ENCODE data around the gene SLC13A5. TPM values are rescaled to one million over a fixed set of nuclear protein-coding genes. Genes with fewer than 3 reads are reported as not detected.
A peak's percentile ranks its signal among the peaks of the same experiment; 100 is the strongest.

SLC13A5 gene
- total RNA-seq, 4 donors from 2014 or later = 0.39 TPM; not detected in 3

- TF ChIP-seq, protein P1, sequence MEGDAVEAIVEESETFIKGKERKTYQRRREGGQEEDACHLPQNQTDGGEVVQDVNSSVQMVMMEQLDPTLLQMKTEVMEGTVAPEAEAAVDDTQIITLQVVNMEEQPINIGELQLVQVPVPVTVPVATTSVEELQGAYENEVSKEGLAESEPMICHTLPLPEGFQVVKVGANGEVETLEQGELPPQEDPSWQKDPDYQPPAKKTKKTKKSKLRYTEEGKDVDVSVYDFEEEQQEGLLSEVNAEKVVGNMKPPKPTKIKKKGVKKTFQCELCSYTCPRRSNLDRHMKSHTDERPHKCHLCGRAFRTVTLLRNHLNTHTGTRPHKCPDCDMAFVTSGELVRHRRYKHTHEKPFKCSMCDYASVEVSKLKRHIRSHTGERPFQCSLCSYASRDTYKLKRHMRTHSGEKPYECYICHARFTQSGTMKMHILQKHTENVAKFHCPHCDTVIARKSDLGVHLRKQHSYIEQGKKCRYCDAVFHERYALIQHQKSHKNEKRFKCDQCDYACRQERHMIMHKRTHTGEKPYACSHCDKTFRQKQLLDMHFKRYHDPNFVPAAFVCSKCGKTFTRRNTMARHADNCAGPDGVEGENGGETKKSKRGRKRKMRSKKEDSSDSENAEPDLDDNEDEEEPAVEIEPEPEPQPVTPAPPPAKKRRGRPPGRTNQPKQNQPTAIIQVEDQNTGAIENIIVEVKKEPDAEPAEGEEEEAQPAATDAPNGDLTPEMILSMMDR (IDR thresholded peaks at IDR 0.05) = no peak
- no peak for TF ChIP-seq POLR2A (IDR thresholded peaks at IDR 0.05)
- TF ChIP-seq POLR2AphosphoS5 (IDR thresholded peaks at IDR 0.05) = no peak
- no peak for ATAC-seq
- WGBS, 2 donors (ENCODE audit: low coverage in 1 of 2) = 18 to 25% methylated on average over 10 to 13 of the region's 46 CpGs
- H3K27ac ChIP-seq = no peak overlapping the region
- H3K27me3 ChIP-seq = peaks cover 61% of the 10 kb centered on the region
- peaks cover 0 to 9% (median 0%) of the 10 kb centered on the region in 3 donors for H3K9me3 ChIP-seq
- H3K4me3 ChIP-seq = peak overlapping the region in 1 of 2 donors; percentile 19
- H3K4me1 ChIP-seq = peaks cover 0 to 53% (median 18%) of the 10 kb centered on the region in 3 donors
- no peaks in the 10 kb centered on the region for H3K36me3 ChIP-seq
These were observed 58.1 kb downstream of the SLC13A5 start for GRCh38 chr17:6654841-6655731.

GRCh38 chr17:6651919-6652452, 61.2 kb downstream of the SLC13A5 start:
- H3K27ac ChIP-seq = peak overlapping the region; percentile 80 to 96 (median 87)
- H3K36me3 ChIP-seq = peaks cover 0 to 30% of the 10 kb centered on the region in 2 donors
- H3K27me3 ChIP-seq = peaks cover 31% of the 10 kb centered on the region
- peaks cover 0 to 9% (median 0%) of the 10 kb centered on the region in 3 donors for H3K9me3 ChIP-seq
- peak overlapping the region; percentile 57 to 92 for H3K4me3 ChIP-seq
- 0 to 27% methylated on average over 2 of the region's 47 CpGs for WGBS, 2 donors (ENCODE audit: low coverage in 1 of 2)
- ATAC-seq = peak; percentile 68
- H3K4me1 ChIP-seq = peaks cover 0 to 71% (median 20%) of the 10 kb centered on the region in 3 donors
- TF ChIP-seq, protein P1 (IDR thresholded peaks at IDR 0.05) = peak in 2 of 4 experiments; percentile 10 to 19
- TF ChIP-seq POLR2AphosphoS5 (IDR thresholded peaks at IDR 0.05) = peak; percentile 72
- no peak for TF ChIP-seq EP300 (IDR thresholded peaks at IDR 0.05)

GRCh38 chr17:6651354-6651918, 61.7 kb downstream of the SLC13A5 start, which contains the start of the genes C17orf100 and MED31:
C17orf100 (plus strand) TSS chr17:6651762; CDS start chr17:6651914, 152 bp downstream.
MED31 (minus strand) TSS chr17:6651605; CDS start chr17:6651528, 77 bp downstream.
- 0 to 1% methylated on average over 1 to 21 of the region's 35 CpGs for WGBS, 2 donors (ENCODE audit: low coverage in 1 of 2)
- Histone ChIP-seq H3K4me1 (peaks cover 0 to 66% (median 20%) of the 10 kb centered on the region in 3 donors), H3K9me3 (peaks cover 0 to 9% (median 0%) of the 10 kb centered on the region in 3 donors), H3K4me3 (peak within 1 kb of the TSS; percentile 57 to 92), H3K27me3 (peaks cover 26% of the 10 kb centered on the region), H3K27ac (peak within 1 kb of the TSS; percentile 80 to 96 (median 87)), H3K36me3 (peaks cover 0 to 36% of the 10 kb centered on the region in 2 donors)
- TF ChIP-seq, protein P1 (IDR thresholded peaks at IDR 0.05) = peak in 1 of 4 experiments; percentile 13
- TF ChIP-seq POLR2AphosphoS5 (IDR thresholded peaks at IDR 0.05) = peak; percentile 89
- peak; percentile 51 to 66 for TF ChIP-seq POLR2A (IDR thresholded peaks at IDR 0.05)
- TF ChIP-seq EP300 (IDR thresholded peaks at IDR 0.05) = no peak
- ATAC-seq = peak; percentile 98

- peaks cover 0 to 62% of the 10 kb centered on the region in 2 donors for H3K36me3 ChIP-seq
- TF ChIP-seq, protein P1 (IDR thresholded peaks at IDR 0.05) = peak in 1 of 4 experiments; percentile 12
- no peak for TF ChIP-seq POLR2AphosphoS5 (IDR thresholded peaks at IDR 0.05)
- ATAC-seq = no peak
These were observed 65.0 kb downstream of the SLC13A5 start for GRCh38 chr17:6648181-6648580.

More at GRCh38 chr17:6648181-6648580, 65.0 kb downstream of the SLC13A5 start:
- H3K27ac ChIP-seq = no peak overlapping the region
- H3K4me3 ChIP-seq = no peak overlapping the region
- H3K4me1 ChIP-seq = peaks cover 0 to 50% (median 17%) of the 10 kb centered on the region in 3 donors
- H3K27me3 ChIP-seq = no peaks in the 10 kb centered on the region
- H3K9me3 ChIP-seq = no peaks in the 10 kb centered on the region
